Peyer's patch (tissue), 4 donors: ENCODE results near the gene SYPL1.

ENCODE experiments used
- POLR2A ChIP-seq, 2 donors: fragments of 450-650 bp; IDR thresholded peaks; one replicate each; pipeline ENCODE4 v1.5.1; 2017; ENCODE audit warnings: antibody characterized with exemption in 2 of 2, mild to moderate bottlenecking in 2 of 2, moderate library complexity in 2 of 2
- TF ChIP-seq, protein P1 (sequence below), 6 experiments: fragments of 450-650 bp in 4 of 6; fragments of 200-600 bp in 2 of 6; sonication (generic) in 1 of 6; IDR thresholded peaks; one replicate each; pipeline ENCODE4 v1.5.1; 2017 to 2019; ENCODE audit warnings: antibody characterized with exemption in 6 of 6, mild to moderate bottlenecking in 3 of 6, moderate library complexity in 1 of 6

DNA sequence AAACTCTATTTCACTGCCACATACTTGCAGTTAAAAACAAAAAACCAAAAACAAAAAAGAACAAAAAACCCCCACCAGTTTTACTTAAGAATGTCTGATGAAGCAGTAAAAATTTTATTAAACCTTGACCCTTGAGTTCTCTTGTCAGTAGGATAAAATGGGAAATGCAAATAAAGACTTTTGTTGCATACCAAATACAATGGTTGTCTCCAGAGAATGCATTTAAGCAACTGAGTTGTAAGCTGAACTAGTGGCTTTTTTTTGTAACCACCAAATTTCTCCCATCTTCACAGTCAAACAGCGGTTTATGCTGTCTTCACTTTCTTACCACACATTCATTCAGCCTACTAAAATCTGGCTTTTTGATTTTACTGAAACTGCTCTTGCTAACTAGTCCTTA lies 3.1 kb downstream of the SYPL1 start:
- TF ChIP-seq, protein P1, sequence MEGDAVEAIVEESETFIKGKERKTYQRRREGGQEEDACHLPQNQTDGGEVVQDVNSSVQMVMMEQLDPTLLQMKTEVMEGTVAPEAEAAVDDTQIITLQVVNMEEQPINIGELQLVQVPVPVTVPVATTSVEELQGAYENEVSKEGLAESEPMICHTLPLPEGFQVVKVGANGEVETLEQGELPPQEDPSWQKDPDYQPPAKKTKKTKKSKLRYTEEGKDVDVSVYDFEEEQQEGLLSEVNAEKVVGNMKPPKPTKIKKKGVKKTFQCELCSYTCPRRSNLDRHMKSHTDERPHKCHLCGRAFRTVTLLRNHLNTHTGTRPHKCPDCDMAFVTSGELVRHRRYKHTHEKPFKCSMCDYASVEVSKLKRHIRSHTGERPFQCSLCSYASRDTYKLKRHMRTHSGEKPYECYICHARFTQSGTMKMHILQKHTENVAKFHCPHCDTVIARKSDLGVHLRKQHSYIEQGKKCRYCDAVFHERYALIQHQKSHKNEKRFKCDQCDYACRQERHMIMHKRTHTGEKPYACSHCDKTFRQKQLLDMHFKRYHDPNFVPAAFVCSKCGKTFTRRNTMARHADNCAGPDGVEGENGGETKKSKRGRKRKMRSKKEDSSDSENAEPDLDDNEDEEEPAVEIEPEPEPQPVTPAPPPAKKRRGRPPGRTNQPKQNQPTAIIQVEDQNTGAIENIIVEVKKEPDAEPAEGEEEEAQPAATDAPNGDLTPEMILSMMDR (IDR thresholded peaks at IDR 0.05): no peak
- no peak for TF ChIP-seq POLR2A (IDR thresholded peaks at IDR 0.05)
